ENCODE measurements around the gene CCRL2.

The CCRL2 gene

GRCh38 chr3:46442576-46443530 lies 35.8 kb downstream of the CCRL2 start:
- Histone ChIP-seq H3K4me3 (ENCODE audit: low read depth, low read length) (no peak overlapping the region), H3K36me3 (ENCODE audit: control insufficient read depth in 2 of 2, insufficient read depth in 1 of 2, low read length in 2 of 2) (no peaks in the 10 kb centered on the region), H3K4me1 (ENCODE audit: control insufficient read depth, insufficient read depth, low read length) (no peaks in the 10 kb centered on the region), H3K27ac (ENCODE audit: extremely low read depth, low read depth, low read length) (no peak overlapping the region), H3K9me3 (ENCODE audit: control insufficient read depth, insufficient read depth, low read depth, low read length) (no peaks in the 10 kb centered on the region)
- CTCF ChIA-PET = interaction anchor here (0.6 kb wide), 1 partner anchor 1715 kb away, joined by 3 read pairs; no protein-coding TSS in a partner anchor
- TF ChIP-seq ZIC2 (tag by site-specific recombination; IDR thresholded peaks at IDR 0.05) (peak; percentile 32), ZFHX2 (tag by site-specific recombination; conservative IDR thresholded peaks at IDR 0.05) (0 out of 2 replicates have a peak, but pooled peaks have one; percentile 11), ZNF48 (tag by site-specific recombination; IDR thresholded peaks at IDR 0.05) (no peak)
- TF ChIP-seq, protein P1, sequence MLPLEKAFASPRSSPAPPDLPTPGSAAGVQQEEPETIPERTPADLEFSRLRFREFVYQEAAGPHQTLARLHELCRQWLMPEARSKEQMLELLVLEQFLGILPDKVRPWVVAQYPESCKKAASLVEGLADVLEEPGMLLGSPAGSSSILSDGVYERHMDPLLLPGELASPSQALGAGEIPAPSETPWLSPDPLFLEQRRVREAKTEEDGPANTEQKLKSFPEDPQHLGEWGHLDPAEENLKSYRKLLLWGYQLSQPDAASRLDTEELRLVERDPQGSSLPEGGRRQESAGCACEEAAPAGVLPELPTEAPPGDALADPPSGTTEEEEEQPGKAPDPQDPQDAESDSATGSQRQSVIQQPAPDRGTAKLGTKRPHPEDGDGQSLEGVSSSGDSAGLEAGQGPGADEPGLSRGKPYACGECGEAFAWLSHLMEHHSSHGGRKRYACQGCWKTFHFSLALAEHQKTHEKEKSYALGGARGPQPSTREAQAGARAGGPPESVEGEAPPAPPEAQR (tag by site-specific recombination; IDR thresholded peaks at IDR 0.05) = no peak
- POLR2A ChIA-PET = no interaction called here

DNA sequence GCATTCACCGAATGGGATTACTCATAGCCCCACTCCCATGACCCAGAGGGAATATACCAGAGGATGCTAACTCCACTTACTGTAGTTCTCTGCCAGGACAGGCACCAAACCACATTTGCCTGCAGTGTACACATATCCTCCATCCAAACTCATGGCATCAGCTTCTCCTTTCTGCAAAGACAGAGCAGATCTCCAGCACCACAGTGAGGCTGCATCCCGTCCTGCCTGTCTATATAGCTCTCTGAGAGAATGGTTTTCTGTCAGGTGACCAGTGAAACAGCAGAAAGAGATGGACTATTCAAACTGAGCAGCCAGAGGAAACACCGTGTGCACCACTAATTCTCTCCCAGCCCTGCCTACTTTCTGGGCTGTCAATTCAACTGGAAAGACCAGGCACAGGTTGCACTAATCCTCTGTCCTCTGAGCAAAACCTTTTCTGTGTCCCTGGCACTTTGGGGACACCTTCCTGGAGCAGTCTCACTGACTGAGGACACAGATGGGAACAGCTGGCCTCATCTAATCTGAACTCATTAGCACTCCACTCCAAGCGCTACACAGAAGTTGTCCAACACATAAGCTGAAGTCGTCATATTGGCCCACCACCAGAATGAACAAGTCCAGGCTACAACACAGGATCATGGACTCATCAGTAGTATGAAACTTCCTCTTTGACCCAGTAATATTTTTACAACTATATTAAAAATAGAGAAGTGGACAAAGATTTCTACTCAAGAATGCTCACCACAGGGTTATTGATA lies 40.3 kb downstream of the CCRL2 start:
- Histone ChIP-seq H3K36me3 (ENCODE audit: control insufficient read depth in 2 of 2, insufficient read depth in 1 of 2, low read length in 2 of 2) (no peaks in the 10 kb centered on the region), H3K4me1 (ENCODE audit: control insufficient read depth, insufficient read depth, low read length) (no peaks in the 10 kb centered on the region), H3K4me3 (ENCODE audit: low read depth, low read length) (no peak overlapping the region), H3K27ac (ENCODE audit: extremely low read depth, low read depth, low read length) (no peak overlapping the region), H3K9me3 (ENCODE audit: control insufficient read depth, insufficient read depth, low read depth, low read length) (no peaks in the 10 kb centered on the region)
- ChIA-PET CTCF (no interaction called here), POLR2A (no interaction called here)
- no peak for TF ChIP-seq ZNF48 (tag by site-specific recombination; IDR thresholded peaks at IDR 0.05)
- no peak for TF ChIP-seq YY2 (tag by site-specific recombination; IDR thresholded peaks at IDR 0.05)
- no peak for TF ChIP-seq ZFP37 (tag by site-specific recombination; IDR thresholded peaks at IDR 0.05)
- TF ChIP-seq, protein P2, sequence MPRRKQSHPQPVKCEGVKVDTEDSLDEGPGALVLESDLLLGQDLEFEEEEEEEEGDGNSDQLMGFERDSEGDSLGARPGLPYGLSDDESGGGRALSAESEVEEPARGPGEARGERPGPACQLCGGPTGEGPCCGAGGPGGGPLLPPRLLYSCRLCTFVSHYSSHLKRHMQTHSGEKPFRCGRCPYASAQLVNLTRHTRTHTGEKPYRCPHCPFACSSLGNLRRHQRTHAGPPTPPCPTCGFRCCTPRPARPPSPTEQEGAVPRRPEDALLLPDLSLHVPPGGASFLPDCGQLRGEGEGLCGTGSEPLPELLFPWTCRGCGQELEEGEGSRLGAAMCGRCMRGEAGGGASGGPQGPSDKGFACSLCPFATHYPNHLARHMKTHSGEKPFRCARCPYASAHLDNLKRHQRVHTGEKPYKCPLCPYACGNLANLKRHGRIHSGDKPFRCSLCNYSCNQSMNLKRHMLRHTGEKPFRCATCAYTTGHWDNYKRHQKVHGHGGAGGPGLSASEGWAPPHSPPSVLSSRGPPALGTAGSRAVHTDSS (tag by site-specific recombination; IDR thresholded peaks at IDR 0.05) = no peak
- no peak for TF ChIP-seq ZNF223 (tag by site-specific recombination; IDR thresholded peaks at IDR 0.05)
- no peak for TF ChIP-seq ZNF132 (tag by site-specific recombination; IDR thresholded peaks at IDR 0.05; ENCODE audit: borderline replicate concordance)
- no peak for TF ChIP-seq KLF9 (tag by site-specific recombination; IDR thresholded peaks at IDR 0.05; ENCODE audit: low read depth)
- no peak for TF ChIP-seq ZNF514 (tag by site-specific recombination; IDR thresholded peaks at IDR 0.05)
- no peak for TF ChIP-seq ZNF558 (tag by site-specific recombination; IDR thresholded peaks at IDR 0.05)
- no peak for TF ChIP-seq ZNF701 (tag by site-specific recombination; IDR thresholded peaks at IDR 0.05)
- TF ChIP-seq, protein P3, sequence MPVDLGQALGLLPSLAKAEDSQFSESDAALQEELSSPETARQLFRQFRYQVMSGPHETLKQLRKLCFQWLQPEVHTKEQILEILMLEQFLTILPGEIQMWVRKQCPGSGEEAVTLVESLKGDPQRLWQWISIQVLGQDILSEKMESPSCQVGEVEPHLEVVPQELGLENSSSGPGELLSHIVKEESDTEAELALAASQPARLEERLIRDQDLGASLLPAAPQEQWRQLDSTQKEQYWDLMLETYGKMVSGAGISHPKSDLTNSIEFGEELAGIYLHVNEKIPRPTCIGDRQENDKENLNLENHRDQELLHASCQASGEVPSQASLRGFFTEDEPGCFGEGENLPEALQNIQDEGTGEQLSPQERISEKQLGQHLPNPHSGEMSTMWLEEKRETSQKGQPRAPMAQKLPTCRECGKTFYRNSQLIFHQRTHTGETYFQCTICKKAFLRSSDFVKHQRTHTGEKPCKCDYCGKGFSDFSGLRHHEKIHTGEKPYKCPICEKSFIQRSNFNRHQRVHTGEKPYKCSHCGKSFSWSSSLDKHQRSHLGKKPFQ (tag by site-specific recombination; IDR thresholded peaks at IDR 0.05) = no peak
- TF ChIP-seq ZBTB8A (tag by site-specific recombination; IDR thresholded peaks at IDR 0.05) = no peak
- TF ChIP-seq ZNF76 (tag by site-specific recombination; IDR thresholded peaks at IDR 0.05; ENCODE audit: borderline replicate concordance, low read depth) = no peak
- TF ChIP-seq PRDM2 (tag by site-specific recombination; IDR thresholded peaks at IDR 0.05; ENCODE audit: borderline replicate concordance) = no peak
- no peak for TF ChIP-seq ZNF169 (tag by site-specific recombination; IDR thresholded peaks at IDR 0.05)
- TF ChIP-seq SP7 (tag by site-specific recombination; IDR thresholded peaks at IDR 0.05) = no peak
- no peak for TF ChIP-seq ZNF391 (tag by site-specific recombination; IDR thresholded peaks at IDR 0.05; ENCODE audit: borderline replicate concordance, low read depth)
